Aorta (tissue), 5 donors: ENCODE data around the gene MRE11. TPM values are rescaled to one million over a fixed set of nuclear protein-coding genes. Genes with fewer than 3 reads are reported as not detected.

Experiments used
- ATAC-seq: fragments of 200-7000 bp; cut with Tn5 transposase; one replicate; pipeline ENCODE4 v1.9.1; 2022; ENCODE audit warnings: moderate library complexity; ENCODE audit not compliant: low FRiP score
- DNase-seq, 2 donors: peaks; one replicate each; pipeline ENCODE4 v3.0.0-alpha.2; 2020
- H3K27ac ChIP-seq, 2 donors: one replicate each; pipeline ENCODE4 v1.5.1; 2013; ENCODE audit warnings: low read length in 2 of 2, mild to moderate bottlenecking in 2 of 2, moderate library complexity in 2 of 2, control low read depth in 1 of 2, inconsistent platforms in 1 of 2, low read depth in 1 of 2
- H3K27me3 ChIP-seq, 2 donors: one replicate each; pipeline ENCODE4 v1.6.1; 2013; ENCODE audit warnings: control low read depth in 1 of 2, low read length in 1 of 2, mild to moderate bottlenecking in 1 of 2, moderate library complexity in 1 of 2; ENCODE audit not compliant: insufficient read depth in 2 of 2, control insufficient read depth in 1 of 2
- H3K36me3 ChIP-seq, 2 donors: one replicate each; pipeline ENCODE4 v1.6.1; 2013; ENCODE audit warnings: control low read depth in 1 of 2, low read length in 1 of 2, mild to moderate bottlenecking in 1 of 2; ENCODE audit not compliant: insufficient read depth in 2 of 2, control insufficient read depth in 1 of 2
- H3K4me1 ChIP-seq, 2 donors: one replicate each; pipeline ENCODE4 v1.6.1; 2013; ENCODE audit warnings: low read length in 2 of 2, control low read depth in 1 of 2, mild to moderate bottlenecking in 1 of 2, moderate library complexity in 1 of 2; ENCODE audit not compliant: insufficient read depth in 2 of 2, control insufficient read depth in 1 of 2
- H3K4me3 ChIP-seq, 2 donors: one replicate each; pipeline ENCODE4 v1.5.1; 2013; ENCODE audit warnings: low read length in 2 of 2, control low read depth in 1 of 2, mild to moderate bottlenecking in 1 of 2
- H3K9me3 ChIP-seq: one replicate; pipeline ENCODE4 v1.6.1; 2013; ENCODE audit warnings: mild to moderate bottlenecking, low read length; ENCODE audit not compliant: control insufficient read depth
- WGBS, 2 donors: extraction: QIAGEN DNeasy Blood & Tissue Kit; methylation state at CpG; one replicate each; pipeline ENCODE4 v1.1.7; 2013; 5-methylcytosine and 5-hydroxymethylcytosine counted together
- intact Hi-C, 2 donors: fragments of 100-400 bp; cut with DNase I; formaldehyde crosslinking; loops; one replicate each; pipeline versions ENCODE4 v1.14.2 to v1.15.0; 2022
- polyA plus RNA-seq, 2 donors: library from polyadenylated mRNA; stranded (reverse); fragments of 200-250 nt; gene quantifications; one replicate each; pipeline ENCODE4 v1.2.3, GENCODE V29; 2013
- total RNA-seq, 2 donors: library from RNA; stranded (reverse); fragmentation: NEBNext Ultra II Directional; extraction: Animal tissue kit (Norgen Biotek cat#: 25700); gene quantifications; one replicate each; pipeline ENCODE4 v1.2.1, GENCODE V29; 2021
- donor health status: healthy with polysubstance abuse.
- donor health status: Bipolar disorder and iron deficiency.
- donor health status: DM: no; HTN: no; CAD: no.
- donor health status: DM: no; HTN: no; CAD: no.
- donor health status: DM: yes; HTN: yes; CAD: no.

Gene MRE11
- total and polyA plus RNA-seq, 4 donors = 3.4 to 27.9 (median 10.5) TPM

GRCh38 chr11:94424011-94424410, 69.6 kb downstream of the MRE11 start:
- no peaks in the 10 kb centered on the region for H3K4me1 ChIP-seq
- H3K27me3 ChIP-seq = no peaks in the 10 kb centered on the region
- intact Hi-C loops = no loop called here
- DNase-seq (no peak), ATAC-seq (no peak)
- WGBS, 2 donors = 71 to 79% methylated on average over 2 of the region's 2 CpGs
- peaks cover 2 to 3% of the 10 kb centered on the region in 2 donors for H3K36me3 ChIP-seq
- no peaks in the 10 kb centered on the region for H3K9me3 ChIP-seq
- H3K4me3 ChIP-seq = no peak overlapping the region
- H3K27ac ChIP-seq = no peak overlapping the region

- DNase-seq (no peak), ATAC-seq (peak; percentile 29)
- no peaks in the 10 kb centered on the region for H3K4me1 ChIP-seq
- intact Hi-C loops = no loop called here
- H3K9me3 ChIP-seq = no peaks in the 10 kb centered on the region
- peaks cover 2 to 3% of the 10 kb centered on the region in 2 donors for H3K36me3 ChIP-seq
- H3K4me3 ChIP-seq = no peak overlapping the region
- H3K27ac ChIP-seq = no peak overlapping the region
- 83 to 87% methylated on average over 3 of the region's 3 CpGs for WGBS, 2 donors
- H3K27me3 ChIP-seq = no peaks in the 10 kb centered on the region
Observed at GRCh38 chr11:94423507-94423906, 70.1 kb downstream of the MRE11 start.

DNA sequence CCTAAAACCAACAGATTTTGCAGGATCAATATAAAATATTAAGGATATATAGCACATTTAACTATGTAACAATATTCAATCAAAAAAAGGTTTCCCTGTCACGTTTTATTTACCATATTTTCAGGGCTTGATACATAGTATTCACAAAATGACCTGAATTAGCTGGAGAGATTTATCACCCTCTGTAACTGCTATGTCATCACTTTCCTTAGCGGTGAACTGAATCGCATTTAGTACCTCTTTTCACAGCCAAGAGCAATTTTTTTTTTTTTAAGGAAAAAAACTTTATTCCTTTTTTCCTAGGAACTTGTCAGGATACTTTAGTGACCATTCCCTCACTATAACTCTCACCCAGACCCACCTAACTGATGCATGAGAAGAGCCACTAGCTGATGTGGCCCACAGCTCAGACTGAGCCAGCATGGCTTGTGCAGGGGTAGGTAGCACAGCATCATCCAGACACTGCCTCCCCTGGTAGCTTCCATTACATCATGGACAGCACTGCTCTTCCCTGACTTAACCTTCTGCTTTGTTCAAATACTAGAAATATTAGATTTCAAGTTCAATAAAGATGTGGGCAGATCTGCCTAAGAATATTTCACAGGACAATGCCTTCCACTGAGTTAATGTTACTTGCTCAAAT, 75.4 kb downstream of the MRE11 start:
- no peaks in the 10 kb centered on the region for H3K9me3 ChIP-seq
- H3K36me3 ChIP-seq = peaks cover 0 to 2% of the 10 kb centered on the region in 2 donors
- DNase-seq = no peak
- H3K27ac ChIP-seq = no peak overlapping the region
- no peak overlapping the region for H3K4me3 ChIP-seq
- no peaks in the 10 kb centered on the region for H3K27me3 ChIP-seq
- ATAC-seq = no peak
- 70 to 73% methylated on average over 3 of the region's 3 CpGs for WGBS, 2 donors
- no peaks in the 10 kb centered on the region for H3K4me1 ChIP-seq
- intact Hi-C loops = loop anchor here (5.0 kb wide), 2 partner anchors 236 to 521 kb away; no protein-coding TSS in a partner anchor

DNA sequence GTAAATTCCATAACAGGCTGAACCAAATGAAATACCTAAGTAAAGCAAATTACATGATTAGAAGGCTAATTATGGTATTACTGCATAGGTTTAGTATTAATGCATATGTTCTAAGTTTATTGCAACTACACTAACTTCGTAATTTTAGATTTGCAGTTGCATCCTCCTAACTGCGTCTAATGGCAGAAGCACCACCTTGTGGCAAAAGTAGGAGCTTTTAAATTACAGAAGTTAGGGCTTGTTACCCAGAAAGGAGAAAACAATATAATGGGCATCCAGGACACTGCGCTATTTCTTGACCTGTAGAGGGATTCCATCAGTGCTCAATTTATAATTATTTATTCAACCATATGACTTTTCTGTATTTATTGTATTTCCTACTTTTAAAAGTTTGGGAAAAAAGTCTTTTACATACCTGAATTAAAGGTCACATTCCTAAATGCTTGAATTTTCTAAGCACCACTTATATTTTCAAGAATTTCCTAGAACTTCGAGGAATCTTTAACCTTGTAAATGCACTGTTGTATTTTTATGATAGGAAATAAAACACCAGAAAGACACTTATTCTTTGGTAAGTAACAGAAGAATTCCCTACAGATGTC, 76.2 kb downstream of the MRE11 start:
- Histone ChIP-seq H3K4me3 (no peak overlapping the region), H3K9me3 (no peaks in the 10 kb centered on the region), H3K27ac (no peak overlapping the region), H3K36me3 (peaks cover 0 to 2% of the 10 kb centered on the region in 2 donors), H3K4me1 (no peaks in the 10 kb centered on the region), H3K27me3 (no peaks in the 10 kb centered on the region)
- no peak for ATAC-seq
- WGBS, 2 donors = 41 to 43% methylated on average over 4 of the region's 4 CpGs
- DNase-seq = no peak
- intact Hi-C loops = loop anchor here (5.0 kb wide), 2 partner anchors 235 to 520 kb away; no protein-coding TSS in a partner anchor

DNA sequence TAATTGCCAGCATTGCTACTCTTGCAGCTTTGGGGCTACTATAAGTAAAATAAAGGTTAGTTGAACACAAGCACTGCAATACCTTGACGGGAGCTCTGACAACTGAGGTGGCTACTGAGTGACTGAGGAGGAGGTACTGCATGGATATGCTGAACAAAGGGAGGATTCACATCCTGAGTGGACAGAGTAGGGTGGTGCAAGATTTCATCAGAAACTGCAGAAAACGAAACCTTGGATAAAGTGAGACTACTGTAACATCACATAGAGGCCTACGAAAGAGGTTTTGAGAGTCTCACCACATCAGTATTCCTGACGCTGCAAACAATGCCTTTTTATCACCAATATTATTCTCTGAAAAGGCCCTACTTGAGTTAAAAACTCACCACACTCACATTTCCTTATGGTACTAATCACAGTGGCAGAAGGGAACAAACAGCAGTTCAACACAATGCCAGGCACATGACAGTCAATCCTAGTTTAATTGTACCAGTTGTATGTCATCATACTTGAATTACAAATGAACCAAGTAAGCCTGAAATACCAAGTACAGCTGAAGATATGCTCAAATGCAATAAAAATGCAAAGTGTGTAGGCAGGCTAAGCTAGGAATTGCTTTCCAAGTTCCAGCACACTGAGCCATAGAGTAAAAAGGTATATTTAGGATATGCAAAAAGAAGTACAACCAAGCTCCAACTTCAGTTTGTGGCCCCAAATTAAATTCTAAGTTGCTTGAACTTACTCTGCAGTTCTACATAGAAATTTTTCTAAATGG, 88.4 kb downstream of the MRE11 start:
- Histone ChIP-seq H3K27ac (no peak overlapping the region), H3K27me3 (no peaks in the 10 kb centered on the region), H3K4me3 (no peak overlapping the region), H3K9me3 (peaks cover 1% of the 10 kb centered on the region), H3K4me1 (no peaks in the 10 kb centered on the region), H3K36me3 (no peaks in the 10 kb centered on the region)
- DNase-seq (no peak), ATAC-seq (no peak)
- intact Hi-C loops = no loop called here
- WGBS, 2 donors = 90 to 93% methylated on average over 4 of the region's 4 CpGs

DNA sequence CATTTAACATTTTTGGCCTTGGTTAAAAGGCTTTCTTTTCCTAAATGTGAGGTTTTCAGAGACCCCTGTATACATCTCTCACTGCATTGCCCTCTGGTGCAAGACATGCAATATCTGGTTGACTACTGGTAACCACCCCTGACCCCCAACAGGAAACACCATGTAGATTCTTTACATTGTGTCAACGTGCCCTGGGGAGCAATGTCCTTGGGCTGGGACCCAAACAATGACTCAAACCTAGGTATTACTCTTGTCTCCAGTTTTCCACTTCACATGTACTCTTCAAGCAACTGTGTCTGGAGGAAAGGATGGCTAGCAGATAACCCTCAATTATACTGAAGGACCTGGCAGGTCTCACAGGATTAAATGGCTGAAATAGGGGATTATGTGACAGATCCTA, 91.3 kb downstream of the MRE11 start:
- no peak overlapping the region for H3K4me3 ChIP-seq
- intact Hi-C loops = no loop called here
- H3K9me3 ChIP-seq = no peaks in the 10 kb centered on the region
- no peak overlapping the region for H3K27ac ChIP-seq
- no peaks in the 10 kb centered on the region for H3K27me3 ChIP-seq
- no peak for ATAC-seq
- WGBS, 2 donors = 51 to 68% methylated on average over 1 of the region's 1 CpG
- DNase-seq = no peak
- no peaks in the 10 kb centered on the region for H3K36me3 ChIP-seq
- no peaks in the 10 kb centered on the region for H3K4me1 ChIP-seq

DNA sequence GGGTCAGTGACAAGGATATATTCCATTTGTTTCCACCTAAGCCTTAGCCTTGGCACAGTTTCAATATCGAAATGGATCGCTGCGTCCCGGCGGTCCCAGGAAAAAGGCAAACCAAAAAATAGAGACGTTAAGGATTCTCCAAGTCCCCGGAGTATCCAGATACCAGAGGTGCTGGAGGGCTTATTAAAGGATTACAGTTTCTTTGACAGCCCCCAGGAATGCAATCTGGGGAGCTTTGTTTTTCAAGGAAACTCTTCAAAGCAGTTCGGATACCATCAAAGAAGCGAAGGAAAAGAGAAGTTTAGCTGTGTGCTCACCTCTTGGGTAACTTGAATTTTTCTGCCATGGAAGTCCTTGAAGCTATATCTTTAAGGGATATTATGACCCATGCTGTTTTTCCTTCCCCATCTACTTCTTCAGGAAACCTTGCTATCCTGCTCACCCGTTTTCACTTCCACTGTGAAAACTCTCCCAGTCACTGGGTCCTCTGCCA, 91.8 kb downstream of the MRE11 start:
- H3K9me3 ChIP-seq = no peaks in the 10 kb centered on the region
- WGBS, 2 donors = 16 to 22% methylated on average over 10 of the region's 10 CpGs
- ATAC-seq (no peak), DNase-seq (no peak)
- no peak overlapping the region for H3K27ac ChIP-seq
- H3K4me3 ChIP-seq = no peak overlapping the region
- no peaks in the 10 kb centered on the region for H3K4me1 ChIP-seq
- H3K27me3 ChIP-seq = no peaks in the 10 kb centered on the region
- no peaks in the 10 kb centered on the region for H3K36me3 ChIP-seq
- intact Hi-C loops = no loop called here

GRCh38 chr11:94400839-94401772, 92.5 kb downstream of the MRE11 start, which contains the start of gene GPR83:
Gene GPR83 (minus strand): TSS chr11:94401419. CDS start chr11:94401247, 172 bp downstream.
- peak; percentile 45 for ATAC-seq
- Histone ChIP-seq H3K4me3 (no peak within 1 kb of the TSS), H3K4me1 (no peaks in the 10 kb centered on the region), H3K36me3 (no peaks in the 10 kb centered on the region), H3K27ac (no peak within 1 kb of the TSS), H3K9me3 (no peaks in the 10 kb centered on the region), H3K27me3 (no peaks in the 10 kb centered on the region)
- intact Hi-C loops = no loop called here
- 2 to 6% methylated on average over 42 to 73 of the region's 73 CpGs for WGBS, 2 donors
- DNase-seq = no peak
